ENCODE measurements around the gene PRR12.
A peak's percentile ranks its signal among the peaks of the same experiment; 100 is the strongest.

The PRR12 gene

GRCh38 chr19:49651029-49651819 is 60.2 kb downstream of the PRR12 start:
- ChIA-PET POLR2A (no interaction called here), CTCF (interaction anchor here (0.9 to 1.2 kb wide), 2 partner anchors 24 to 146 kb away, joined by 3 to 4 read pairs; no protein-coding TSS in a partner anchor)
- Histone ChIP-seq H3K36me3 (ENCODE audit: control insufficient read depth in 2 of 2, insufficient read depth in 1 of 2, low read length in 2 of 2) (peaks cover 65 to 89% of the 10 kb centered on the region in 2 experiments), H3K4me3 (ENCODE audit: low read depth, low read length) (no peak overlapping the region), H3K27ac (ENCODE audit: extremely low read depth, low read depth, low read length) (no peak overlapping the region), H3K9me3 (ENCODE audit: control insufficient read depth, insufficient read depth, low read depth, low read length) (no peaks in the 10 kb centered on the region), H3K4me1 (ENCODE audit: control insufficient read depth, insufficient read depth, low read length) (no peaks in the 10 kb centered on the region)
- TF ChIP-seq ZNF544 (tag by site-specific recombination; IDR thresholded peaks at IDR 0.05) (no peak), ZNF513 (tag by site-specific recombination; IDR thresholded peaks at IDR 0.05) (peak; percentile 96), ZNF48 (tag by site-specific recombination; IDR thresholded peaks at IDR 0.05) (no peak), KLF8 (tag by site-specific recombination; IDR thresholded peaks at IDR 0.05) (peak; percentile 67; the same call in 1 of the 2 replicates)

DNA sequence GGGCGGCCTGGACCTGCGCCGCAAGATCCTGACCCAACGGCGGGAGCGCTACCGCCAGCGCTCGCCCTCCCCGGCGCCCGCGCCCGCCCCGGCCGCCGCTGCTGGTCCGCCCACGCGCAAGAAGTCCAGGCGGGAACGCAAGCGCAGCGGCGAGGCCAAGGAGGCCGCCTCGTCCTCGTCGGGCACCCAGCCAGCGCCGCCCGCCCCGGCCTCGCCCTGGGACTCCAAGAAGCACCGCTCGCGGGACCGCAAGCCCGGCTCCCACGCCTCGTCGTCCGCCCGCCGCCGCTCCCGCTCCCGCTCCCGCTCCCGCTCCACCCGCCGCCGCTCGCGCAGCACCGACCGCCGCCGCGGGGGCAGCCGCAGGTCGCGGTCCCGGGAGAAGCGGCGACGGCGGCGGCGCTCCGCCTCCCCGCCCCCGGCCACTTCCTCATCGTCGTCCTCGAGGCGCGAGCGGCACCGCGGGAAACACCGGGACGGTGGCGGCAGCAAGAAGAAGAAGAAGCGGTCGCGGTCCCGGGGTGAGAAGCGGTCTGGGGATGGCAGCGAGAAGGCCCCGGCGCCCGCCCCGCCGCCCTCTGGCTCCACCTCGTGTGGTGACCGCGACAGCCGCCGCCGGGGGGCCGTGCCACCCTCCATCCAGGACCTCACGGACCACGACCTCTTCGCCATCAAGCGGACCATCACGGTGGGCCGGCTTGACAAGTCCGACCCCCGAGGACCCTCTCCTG is 61.0 kb downstream of the PRR12 start:
- CTCF ChIA-PET: no interaction called here
- no peak overlapping the region for H3K4me3 ChIP-seq (ENCODE audit: low read depth, low read length)
- H3K4me1 ChIP-seq (ENCODE audit: control insufficient read depth, insufficient read depth, low read length): no peaks in the 10 kb centered on the region
- H3K9me3 ChIP-seq (ENCODE audit: control insufficient read depth, insufficient read depth, low read depth, low read length): no peaks in the 10 kb centered on the region
- H3K36me3 ChIP-seq (ENCODE audit: control insufficient read depth in 2 of 2, insufficient read depth in 1 of 2, low read length in 2 of 2): peaks cover 67 to 89% of the 10 kb centered on the region in 2 experiments
- TF ChIP-seq ZNF518A (tag by site-specific recombination; conservative IDR thresholded peaks at IDR 0.05; ENCODE audit: low read depth) (no peak), EGR2 (tag by site-specific recombination; IDR thresholded peaks at IDR 0.05; ENCODE audit: low read depth) (no peak), IKZF3 (tag by site-specific recombination; IDR thresholded peaks at IDR 0.05) (no peak), ZNF391 (tag by site-specific recombination; IDR thresholded peaks at IDR 0.05; ENCODE audit: borderline replicate concordance, low read depth) (no peak), ZNF510 (tag by site-specific recombination; IDR thresholded peaks at IDR 0.05; ENCODE audit: insufficient replicate concordance) (no peak), BCL6B (tag by site-specific recombination; IDR thresholded peaks at IDR 0.05) (no peak), ZNF624 (tag by site-specific recombination; IDR thresholded peaks at IDR 0.05) (no peak), ZFHX2 (tag by site-specific recombination; conservative IDR thresholded peaks at IDR 0.05) (no peak), ZNF645 (tag by site-specific recombination; IDR thresholded peaks at IDR 0.05) (no peak), ZNF239 (tag by site-specific recombination; IDR thresholded peaks at IDR 0.05) (no peak), ZSCAN30 (tag by site-specific recombination; IDR thresholded peaks at IDR 0.05) (no peak)
- TF ChIP-seq, protein P1, sequence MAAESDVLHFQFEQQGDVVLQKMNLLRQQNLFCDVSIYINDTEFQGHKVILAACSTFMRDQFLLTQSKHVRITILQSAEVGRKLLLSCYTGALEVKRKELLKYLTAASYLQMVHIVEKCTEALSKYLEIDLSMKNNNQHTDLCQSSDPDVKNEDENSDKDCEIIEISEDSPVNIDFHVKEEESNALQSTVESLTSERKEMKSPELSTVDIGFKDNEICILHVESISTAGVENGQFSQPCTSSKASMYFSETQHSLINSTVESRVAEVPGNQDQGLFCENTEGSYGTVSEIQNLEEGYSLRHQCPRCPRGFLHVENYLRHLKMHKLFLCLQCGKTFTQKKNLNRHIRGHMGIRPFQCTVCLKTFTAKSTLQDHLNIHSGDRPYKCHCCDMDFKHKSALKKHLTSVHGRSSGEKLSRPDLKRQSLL (tag by site-specific recombination; IDR thresholded peaks at IDR 0.05): no peak
- TF ChIP-seq, protein P2, sequence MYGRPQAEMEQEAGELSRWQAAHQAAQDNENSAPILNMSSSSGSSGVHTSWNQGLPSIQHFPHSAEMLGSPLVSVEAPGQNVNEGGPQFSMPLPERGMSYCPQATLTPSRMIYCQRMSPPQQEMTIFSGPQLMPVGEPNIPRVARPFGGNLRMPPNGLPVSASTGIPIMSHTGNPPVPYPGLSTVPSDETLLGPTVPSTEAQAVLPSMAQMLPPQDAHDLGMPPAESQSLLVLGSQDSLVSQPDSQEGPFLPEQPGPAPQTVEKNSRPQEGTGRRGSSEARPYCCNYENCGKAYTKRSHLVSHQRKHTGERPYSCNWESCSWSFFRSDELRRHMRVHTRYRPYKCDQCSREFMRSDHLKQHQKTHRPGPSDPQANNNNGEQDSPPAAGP (tag by site-specific recombination; IDR thresholded peaks at IDR 0.05): no peak
- POLR2A ChIA-PET: no interaction called here
- no peak overlapping the region for H3K27ac ChIP-seq (ENCODE audit: extremely low read depth, low read depth, low read length)

Measured in HEK293 (cell line).